ENCODE results near the gene C5orf58. TPM values are rescaled to one million over a fixed set of nuclear protein-coding genes. Genes with fewer than 3 reads are reported as not detected.

The C5orf58 gene
- total RNA-seq, 1 donor from 2014 or later = not detected

Other genes with a start within 250 kb of the C5orf58 start
- gene FOXI1, start 127.1 kb upstream of the C5orf58 start, total RNA-seq = 0.10 TPM in 1 of 2 replicates, not detected in the other
- 464 and 467 TPM in 2 replicates for gene LCP2, start 64.8 kb downstream of the C5orf58 start, total RNA-seq
- gene KCNMB1, start 156.4 kb downstream of the C5orf58 start, total RNA-seq = not detected in 2 replicates